ENCODE data around the gene AQP3.
"Not testable (repeated sequence)": the region's sequence is repeated elsewhere in the genome, so short reads cannot be mapped to it uniquely, and the experiment has no call there.

The AQP3 gene

DNA sequence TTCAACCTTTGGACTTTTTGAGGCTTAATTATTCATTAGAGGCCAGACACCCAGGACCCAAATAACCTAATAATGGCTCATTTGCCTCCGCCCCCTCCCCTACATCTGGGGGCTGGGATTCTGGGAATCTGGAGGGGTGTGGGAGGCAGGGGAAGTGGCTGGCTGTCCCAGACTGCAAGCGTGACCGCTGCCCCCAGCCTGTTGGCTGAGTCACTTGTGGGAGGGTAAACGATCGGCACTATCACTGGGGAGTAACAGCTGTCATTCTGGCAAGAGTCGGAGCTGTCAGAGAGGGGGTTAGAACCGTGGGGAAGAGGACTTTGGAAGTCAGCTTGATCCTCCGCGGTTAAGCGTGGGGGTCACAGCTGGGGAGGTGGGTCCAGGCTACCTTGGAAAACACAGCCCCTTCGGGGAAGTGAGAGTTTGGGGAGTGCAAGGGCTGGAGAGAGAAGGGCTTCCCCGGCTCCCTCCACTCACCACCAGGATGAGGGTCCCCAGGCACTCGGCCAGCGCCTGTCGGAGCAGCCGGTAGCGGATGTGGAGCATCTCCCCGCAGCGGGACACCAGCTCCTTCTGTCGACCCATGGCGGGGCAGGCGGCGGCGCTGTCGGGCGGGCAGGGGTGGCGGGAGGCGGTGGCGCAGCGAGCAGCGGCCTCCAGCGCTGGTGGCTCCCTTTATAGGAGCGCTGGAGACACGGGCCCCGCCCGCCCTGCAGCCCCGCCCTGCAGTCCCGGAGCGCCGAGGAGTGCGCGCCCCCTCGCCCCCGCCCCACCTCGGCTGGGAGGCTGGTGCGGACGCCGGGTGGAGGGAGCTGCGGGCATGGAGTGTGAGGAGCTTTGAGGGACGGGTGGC, at the start of gene AQP3:
AQP3 (minus strand) TSS at position 648 of the 853 bp plus-strand sequence; CDS start at position 585, 63 bp downstream.
- Histone ChIP-seq H3K27me3 (ENCODE audit: control insufficient read depth, insufficient read depth, low read length) (no peaks in the 10 kb centered on the region), H3K4me3 (ENCODE audit: low read length) (peak within 1 kb of the TSS; percentile 12), H3K36me3 (ENCODE audit: control insufficient read depth, insufficient read depth, low read length) (no peaks in the 10 kb centered on the region), H3K9me3 (ENCODE audit: control insufficient read depth, low read length) (no peaks in the 10 kb centered on the region), H3K4me1 (ENCODE audit: control insufficient read depth, insufficient read depth, low read length) (peaks cover 45% of the 10 kb centered on the region), H3K9ac (ENCODE audit: low read length) (peak within 1 kb of the TSS; percentile 63)

DNA sequence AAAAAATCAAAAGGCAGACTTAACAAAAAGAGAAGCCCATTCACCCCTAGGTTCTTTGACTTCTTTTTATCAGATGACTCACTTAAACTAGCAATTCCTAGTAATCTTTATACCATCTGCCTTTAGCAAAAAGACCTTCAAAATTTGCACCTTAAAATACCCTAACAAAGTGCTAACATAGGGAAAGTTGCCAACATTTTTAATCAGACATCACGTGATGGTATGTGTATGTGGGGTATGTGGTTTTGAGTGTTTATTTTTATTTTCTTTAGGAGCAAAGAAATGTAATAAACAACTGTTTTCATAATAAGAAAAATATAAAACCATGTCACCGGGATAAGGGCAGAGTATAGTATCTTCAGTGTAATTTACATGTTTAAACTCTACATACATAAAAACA, 46.4 kb upstream of the AQP3 start:
- not testable (repeated sequence) for H3K9me3 ChIP-seq (ENCODE audit: control insufficient read depth, low read length); H3K9ac ChIP-seq (ENCODE audit: low read length); H3K27me3 ChIP-seq (ENCODE audit: control insufficient read depth, insufficient read depth, low read length); H3K36me3 ChIP-seq (ENCODE audit: control insufficient read depth, insufficient read depth, low read length); H3K4me3 ChIP-seq (ENCODE audit: low read length); H3K4me1 ChIP-seq (ENCODE audit: control insufficient read depth, insufficient read depth, low read length)

DNA sequence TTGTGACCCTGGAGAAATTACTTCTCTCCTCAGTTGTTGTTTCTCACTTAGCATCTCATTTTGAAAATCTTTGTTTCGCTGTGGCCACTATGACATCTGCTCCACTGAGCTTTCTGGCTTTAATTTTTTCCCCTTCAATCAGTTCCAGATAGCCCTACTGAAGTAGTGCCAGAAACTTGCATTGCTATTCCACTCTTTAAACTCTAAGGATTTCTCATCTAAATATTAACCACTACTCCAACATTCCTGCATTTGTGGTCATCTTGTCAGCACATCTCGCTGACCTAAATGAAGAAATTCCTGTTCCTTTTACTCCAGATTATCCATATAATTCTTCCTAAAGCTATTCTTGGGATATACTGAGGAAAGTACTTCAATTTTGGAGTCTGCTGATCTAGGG, 41.7 kb upstream of the AQP3 start:
- Histone ChIP-seq H3K4me1 (ENCODE audit: control insufficient read depth, insufficient read depth, low read length) (no peaks in the 10 kb centered on the region), H3K4me3 (ENCODE audit: low read length) (no peak overlapping the region), H3K9ac (ENCODE audit: low read length) (no peak overlapping the region), H3K36me3 (ENCODE audit: control insufficient read depth, insufficient read depth, low read length) (no peaks in the 10 kb centered on the region), H3K27me3 (ENCODE audit: control insufficient read depth, insufficient read depth, low read length) (no peaks in the 10 kb centered on the region), H3K9me3 (ENCODE audit: control insufficient read depth, low read length) (no peaks in the 10 kb centered on the region)

DNA sequence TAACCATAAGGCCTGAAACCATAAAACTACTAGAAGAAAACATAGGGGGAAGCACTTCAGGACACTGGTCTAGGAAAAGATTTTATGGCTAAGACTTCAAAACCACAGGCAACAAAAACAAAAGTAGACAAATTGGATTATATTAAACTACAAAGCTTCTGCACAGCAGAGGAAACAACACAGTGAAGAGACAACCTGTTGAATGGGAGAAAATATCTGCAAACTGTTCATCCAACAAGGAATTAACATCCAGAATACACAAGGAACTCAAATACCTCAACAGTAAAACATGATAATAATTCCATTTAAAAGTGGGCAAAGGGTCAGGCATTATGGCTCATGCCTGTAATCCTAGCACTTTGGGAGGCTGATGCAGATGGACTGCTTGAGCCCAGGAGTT, 37.9 kb upstream of the AQP3 start:
- not testable (repeated sequence) for H3K9ac ChIP-seq (ENCODE audit: low read length); H3K4me3 ChIP-seq (ENCODE audit: low read length); H3K36me3 ChIP-seq (ENCODE audit: control insufficient read depth, insufficient read depth, low read length); H3K27me3 ChIP-seq (ENCODE audit: control insufficient read depth, insufficient read depth, low read length); H3K4me1 ChIP-seq (ENCODE audit: control insufficient read depth, insufficient read depth, low read length); H3K9me3 ChIP-seq (ENCODE audit: control insufficient read depth, low read length)

DNA sequence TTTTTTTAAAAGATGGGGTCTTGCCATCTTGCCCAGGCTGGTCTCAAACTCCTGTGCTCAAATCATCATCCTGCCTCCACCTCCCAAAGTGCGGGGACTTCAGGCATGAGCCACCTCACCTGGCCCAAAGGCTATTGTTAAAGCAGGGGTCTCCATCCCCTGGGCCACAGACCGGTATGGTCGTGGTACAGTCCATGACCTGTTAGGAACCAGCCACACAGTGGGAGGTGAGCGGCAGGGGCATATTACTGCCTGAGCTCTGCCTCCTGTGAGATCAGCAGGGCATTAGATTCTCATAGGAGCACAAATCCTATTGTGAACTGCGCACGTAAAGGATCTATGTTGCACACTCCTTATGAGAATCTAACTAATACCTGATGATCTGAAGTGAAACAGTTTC, 33.6 kb upstream of the AQP3 start:
- Histone ChIP-seq H3K4me1 (ENCODE audit: control insufficient read depth, insufficient read depth, low read length) (no peaks in the 10 kb centered on the region), H3K9me3 (ENCODE audit: control insufficient read depth, low read length) (no peaks in the 10 kb centered on the region), H3K36me3 (ENCODE audit: control insufficient read depth, insufficient read depth, low read length) (no peaks in the 10 kb centered on the region), H3K4me3 (ENCODE audit: low read length) (no peak overlapping the region), H3K9ac (ENCODE audit: low read length) (no peak overlapping the region), H3K27me3 (ENCODE audit: control insufficient read depth, insufficient read depth, low read length) (no peaks in the 10 kb centered on the region)

- no peaks in the 10 kb centered on the region for H3K27me3 ChIP-seq (ENCODE audit: control insufficient read depth, insufficient read depth, low read length)
- H3K4me1 ChIP-seq (ENCODE audit: control insufficient read depth, insufficient read depth, low read length), result no peaks in the 10 kb centered on the region
- H3K9me3 ChIP-seq (ENCODE audit: control insufficient read depth, low read length), result no peaks in the 10 kb centered on the region
- H3K4me3 ChIP-seq (ENCODE audit: low read length), result no peak overlapping the region
- no peak overlapping the region for H3K9ac ChIP-seq (ENCODE audit: low read length)
- H3K36me3 ChIP-seq (ENCODE audit: control insufficient read depth, insufficient read depth, low read length), result no peaks in the 10 kb centered on the region
These were observed 32.7 kb upstream of the AQP3 start for GRCh38 chr9:33480106-33480505.

DNA sequence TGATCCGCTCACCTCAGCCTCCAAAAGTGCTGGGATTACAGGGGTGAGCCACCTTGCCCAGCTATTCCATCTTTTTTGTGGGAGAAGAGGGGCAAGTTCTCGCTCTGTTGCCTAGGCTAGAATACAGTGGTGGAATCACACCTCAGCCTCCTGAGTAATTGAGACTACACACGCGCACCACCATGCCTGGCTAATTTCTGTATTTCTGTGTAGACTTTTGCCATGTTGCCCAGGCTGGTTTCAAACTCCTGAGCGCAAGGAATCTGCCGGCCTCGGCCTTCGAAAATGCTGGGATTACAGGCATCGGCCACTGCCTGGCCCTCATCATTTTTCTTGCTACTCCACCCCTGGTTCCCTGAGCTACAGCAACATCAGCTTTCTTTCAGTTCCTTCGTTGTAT, 29.1 kb upstream of the AQP3 start:
- no peak overlapping the region for H3K9ac ChIP-seq (ENCODE audit: low read length)
- no peaks in the 10 kb centered on the region for H3K27me3 ChIP-seq (ENCODE audit: control insufficient read depth, insufficient read depth, low read length)
- no peaks in the 10 kb centered on the region for H3K36me3 ChIP-seq (ENCODE audit: control insufficient read depth, insufficient read depth, low read length)
- no peaks in the 10 kb centered on the region for H3K9me3 ChIP-seq (ENCODE audit: control insufficient read depth, low read length)
- H3K4me3 ChIP-seq (ENCODE audit: low read length), result no peak overlapping the region
- peaks cover 21% of the 10 kb centered on the region for H3K4me1 ChIP-seq (ENCODE audit: control insufficient read depth, insufficient read depth, low read length)

DNA sequence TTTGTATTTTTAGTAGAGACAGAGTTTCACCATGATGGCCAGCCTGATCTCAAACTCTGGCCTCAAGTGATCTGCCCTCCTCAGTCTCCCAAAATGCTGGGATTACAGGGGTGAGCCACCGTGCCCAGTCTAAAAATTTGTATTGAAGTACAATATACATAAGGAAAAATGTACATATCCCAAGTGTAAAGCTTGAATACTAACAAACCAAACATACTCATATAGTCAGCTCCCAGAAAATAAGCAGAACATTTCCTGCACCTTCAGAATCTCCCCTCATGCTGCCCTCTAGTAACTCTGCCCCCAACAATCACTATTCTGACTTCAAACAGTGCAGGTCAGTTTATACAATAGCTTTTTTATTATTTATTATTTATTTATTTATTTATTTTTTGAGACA, 28.0 kb upstream of the AQP3 start:
- no peak overlapping the region for H3K4me3 ChIP-seq (ENCODE audit: low read length)
- peaks cover 24% of the 10 kb centered on the region for H3K4me1 ChIP-seq (ENCODE audit: control insufficient read depth, insufficient read depth, low read length)
- no peaks in the 10 kb centered on the region for H3K27me3 ChIP-seq (ENCODE audit: control insufficient read depth, insufficient read depth, low read length)
- no peak overlapping the region for H3K9ac ChIP-seq (ENCODE audit: low read length)
- H3K36me3 ChIP-seq (ENCODE audit: control insufficient read depth, insufficient read depth, low read length), result no peaks in the 10 kb centered on the region
- no peaks in the 10 kb centered on the region for H3K9me3 ChIP-seq (ENCODE audit: control insufficient read depth, low read length)

GRCh38 chr9:33473643-33474352, 26.4 kb upstream of the AQP3 start, which contains the start of gene NOL6:
TSS of gene NOL6 (minus strand) at chr9:33473924. CDS start at chr9:33473842, 82 bp downstream.
- no peaks in the 10 kb centered on the region for H3K9me3 ChIP-seq (ENCODE audit: control insufficient read depth, low read length)
- H3K27me3 ChIP-seq (ENCODE audit: control insufficient read depth, insufficient read depth, low read length), result no peaks in the 10 kb centered on the region
- peak within 1 kb of the TSS; percentile 85 for H3K4me3 ChIP-seq (ENCODE audit: low read length)
- H3K4me1 ChIP-seq (ENCODE audit: control insufficient read depth, insufficient read depth, low read length), result peaks cover 24% of the 10 kb centered on the region
- peak within 1 kb of the TSS; percentile 72 for H3K9ac ChIP-seq (ENCODE audit: low read length)
- H3K36me3 ChIP-seq (ENCODE audit: control insufficient read depth, insufficient read depth, low read length), result peaks cover 8% of the 10 kb centered on the region

- peak overlapping the region; percentile 85 for H3K4me3 ChIP-seq (ENCODE audit: low read length)
- peaks cover 14% of the 10 kb centered on the region for H3K36me3 ChIP-seq (ENCODE audit: control insufficient read depth, insufficient read depth, low read length)
- no peaks in the 10 kb centered on the region for H3K27me3 ChIP-seq (ENCODE audit: control insufficient read depth, insufficient read depth, low read length)
- peaks cover 24% of the 10 kb centered on the region for H3K4me1 ChIP-seq (ENCODE audit: control insufficient read depth, insufficient read depth, low read length)
- no peaks in the 10 kb centered on the region for H3K9me3 ChIP-seq (ENCODE audit: control insufficient read depth, low read length)
- H3K9ac ChIP-seq (ENCODE audit: low read length), result peak overlapping the region; percentile 63
These were observed 25.7 kb upstream of the AQP3 start for GRCh38 chr9:33472881-33473615.

DNA sequence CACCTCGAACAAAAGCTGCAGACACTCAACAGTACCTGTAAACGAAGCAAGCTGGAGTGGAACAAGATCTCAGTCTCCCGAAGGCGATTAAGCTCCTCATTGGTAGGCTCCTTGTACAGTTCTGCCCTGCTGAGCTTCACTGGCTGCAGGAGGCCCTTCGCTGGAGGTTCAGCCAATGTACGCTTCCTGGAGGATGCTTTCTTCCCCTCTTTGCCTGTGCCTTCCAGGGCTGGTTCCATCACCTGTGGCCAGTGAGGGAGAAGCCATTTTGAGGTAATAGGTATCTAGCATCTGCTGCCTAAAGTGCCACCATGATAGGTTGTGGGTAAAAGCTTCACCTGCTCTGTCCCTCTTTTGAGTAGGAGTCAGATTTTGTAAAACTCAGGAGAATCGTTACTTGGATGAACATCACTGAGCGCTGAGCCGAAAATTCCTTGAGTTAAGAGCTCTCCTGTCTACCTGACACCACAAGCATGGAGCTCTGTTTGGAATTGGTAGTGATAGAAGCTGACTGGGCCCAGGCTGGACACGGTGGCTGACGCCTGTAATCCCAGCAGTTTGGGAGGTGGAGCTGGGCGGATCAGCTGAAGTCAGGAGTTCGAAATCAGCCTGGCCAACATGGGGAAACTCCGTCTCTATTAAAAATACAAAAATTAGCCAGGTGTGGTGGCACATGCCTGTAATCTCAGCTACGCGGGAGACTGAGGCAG, 24.9 kb upstream of the AQP3 start:
- Histone ChIP-seq H3K4me3 (ENCODE audit: low read length) (no peak overlapping the region), H3K9me3 (ENCODE audit: control insufficient read depth, low read length) (no peaks in the 10 kb centered on the region), H3K9ac (ENCODE audit: low read length) (no peak overlapping the region), H3K4me1 (ENCODE audit: control insufficient read depth, insufficient read depth, low read length) (peaks cover 24% of the 10 kb centered on the region), H3K27me3 (ENCODE audit: control insufficient read depth, insufficient read depth, low read length) (no peaks in the 10 kb centered on the region), H3K36me3 (ENCODE audit: control insufficient read depth, insufficient read depth, low read length) (peaks cover 17% of the 10 kb centered on the region)

Measured in mucosa of stomach (tissue), 1 donor.